Right cardiac atrium (tissue), 5 donors: ENCODE results near the gene DNM3. TPM values are rescaled to one million over a fixed set of nuclear protein-coding genes. Genes with fewer than 3 reads are reported as not detected.
A peak's percentile ranks its signal among the peaks of the same experiment; 100 is the strongest.

ENCODE experiments used
- ATAC-seq, 2 donors: fragments of 200-7000 bp; cut with Tn5 transposase; one replicate each; pipeline versions ENCODE4 v1.8.0 to v1.9.1; 2020; ENCODE audit warnings: moderate library complexity in 2 of 2, mild to moderate bottlenecking in 1 of 2
- DNase-seq, 3 donors: peaks; one replicate each; pipeline ENCODE4 v3.0.0-alpha.2; 2020
- H3K27ac ChIP-seq: one replicate; pipeline ENCODE4 v1.5.1; 2013; ENCODE audit warnings: mild to moderate bottlenecking, low read length, control low read depth, moderate library complexity
- H3K27me3 ChIP-seq: one replicate; pipeline ENCODE4 v1.6.1; 2013; ENCODE audit not compliant: control insufficient read depth, insufficient read depth
- H3K4me1 ChIP-seq: one replicate; pipeline ENCODE4 v1.6.1; 2013; ENCODE audit warnings: low read length; ENCODE audit not compliant: control insufficient read depth, insufficient read depth
- H3K4me3 ChIP-seq: one replicate; pipeline ENCODE4 v1.5.1; 2013; ENCODE audit warnings: low read length, control low read depth
- H3K9me3 ChIP-seq: one replicate; pipeline ENCODE4 v1.6.1; 2013; ENCODE audit warnings: low read length; ENCODE audit not compliant: control insufficient read depth
- WGBS: extraction: QIAGEN DNeasy Blood & Tissue Kit; methylation state at CpG from one replicate; pipeline ENCODE4 v1.1.7; 2013; 5-methylcytosine and 5-hydroxymethylcytosine counted together
- intact Hi-C, 4 donors: fragments of 100-400 bp; cut with DNase I; formaldehyde crosslinking; loops; one replicate each; pipeline versions ENCODE4 v1.11.0 to v1.14.0; 2022 to 2023
- polyA plus RNA-seq: library from polyadenylated mRNA; stranded (reverse); fragments of 200-250 nt; gene quantifications from one replicate; pipeline ENCODE4 v1.2.3, GENCODE V29; 2013
- total RNA-seq, 4 donors: library from RNA; stranded (reverse); fragmentation: NEBNext Ultra II Directional; extraction: Animal tissue kit (Norgen Biotek cat#: 25700); gene quantifications; one replicate each; pipeline ENCODE4 v1.2.1, GENCODE V29; 2021
- donor health status: healthy with polysubstance abuse.
- donor health status: DM: no; HTN: yes; CAD: no.
- donor health status: DM: no; HTN: no; CAD: no.
- donor health status: DM: no; HTN: yes; CAD: no; lungs with severe emphysema.
- donor health status: DM: yes; HTN: yes; CAD: no.

Gene DNM3
- total and polyA plus RNA-seq, 5 donors: 1.5 to 2.2 (median 1.7) TPM

DNA sequence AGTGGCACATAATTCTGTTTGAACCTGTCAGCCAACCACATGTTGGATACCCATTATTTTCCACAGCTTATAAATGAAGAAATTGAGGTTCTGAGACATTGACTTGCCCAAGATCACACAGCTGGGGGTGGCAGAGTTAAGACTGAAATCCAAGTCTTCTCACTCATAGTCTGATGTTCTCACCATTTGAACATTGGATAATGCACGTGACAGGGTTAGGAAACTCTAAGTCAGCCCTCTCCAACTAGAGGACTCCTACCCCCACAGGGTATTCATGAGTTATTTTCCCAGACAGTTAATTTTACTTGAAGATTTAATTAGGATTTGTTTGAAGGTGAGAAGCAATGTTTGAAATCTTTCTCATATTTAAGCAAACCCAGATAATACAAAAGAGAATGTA, 541.1 kb downstream of the DNM3 start:
- no peak for ATAC-seq
- H3K27ac ChIP-seq: no peak overlapping the region
- intact Hi-C loops: no loop called here

GRCh38 chr1:172382990-172383389, 541.7 kb downstream of the DNM3 start:
- Histone ChIP-seq H3K4me3 (no peak overlapping the region), H3K9me3 (no peaks in the 10 kb centered on the region), H3K27ac (no peak overlapping the region), H3K27me3 (no peaks in the 10 kb centered on the region), H3K4me1 (peaks cover 1% of the 10 kb centered on the region)
- intact Hi-C loops: no loop called here
- peak in 1 of 2 donors; percentile 38 for ATAC-seq
- DNase-seq: no peak
- 61% methylated on average over 4 of the region's 4 CpGs for WGBS

More for the DNA sequence above, 541.1 kb downstream of the DNM3 start:
- H3K4me3 ChIP-seq: no peak overlapping the region
- H3K9me3 ChIP-seq: no peaks in the 10 kb centered on the region
- H3K27me3 ChIP-seq: no peaks in the 10 kb centered on the region
- no peak for DNase-seq
- WGBS: 74% methylated on average over 1 of the region's 1 CpG
- peaks cover 1% of the 10 kb centered on the region for H3K4me1 ChIP-seq

DNA sequence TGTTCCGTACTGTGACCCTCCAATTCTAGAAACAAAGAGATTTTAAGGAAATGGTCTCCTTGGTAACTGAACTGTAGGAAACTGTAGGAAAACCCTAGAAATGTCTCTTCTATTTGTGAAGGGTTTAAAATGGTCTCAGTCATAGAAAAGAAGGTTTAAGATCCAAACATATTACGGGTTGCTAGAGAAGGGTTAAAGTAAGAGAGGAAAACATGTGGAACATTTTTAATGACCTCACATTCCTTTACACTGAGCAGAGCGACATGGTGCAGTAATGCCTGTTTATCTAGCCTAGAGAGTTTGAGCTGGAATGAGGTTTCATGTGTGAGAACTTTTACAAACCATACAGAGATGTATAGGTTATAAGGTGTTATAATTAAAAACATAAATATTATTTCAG, 542.2 kb downstream of the DNM3 start:
- ATAC-seq: no peak
- no peak overlapping the region for H3K4me3 ChIP-seq
- H3K4me1 ChIP-seq: peaks cover 1% of the 10 kb centered on the region
- no peak overlapping the region for H3K27ac ChIP-seq
- DNase-seq: no peak
- WGBS: 30% methylated on average over 3 of the region's 3 CpGs
- H3K9me3 ChIP-seq: no peaks in the 10 kb centered on the region
- H3K27me3 ChIP-seq: no peaks in the 10 kb centered on the region
- intact Hi-C loops: no loop called here

GRCh38 chr1:172384656-172385055, 543.4 kb downstream of the DNM3 start:
- Histone ChIP-seq H3K4me3 (no peak overlapping the region), H3K27ac (no peak overlapping the region), H3K4me1 (peaks cover 1% of the 10 kb centered on the region), H3K9me3 (no peaks in the 10 kb centered on the region), H3K27me3 (no peaks in the 10 kb centered on the region)
- ATAC-seq (no peak), DNase-seq (no peak)
- WGBS: 100% methylated on average over 1 of the region's 1 CpG
- intact Hi-C loops: no loop called here

DNA sequence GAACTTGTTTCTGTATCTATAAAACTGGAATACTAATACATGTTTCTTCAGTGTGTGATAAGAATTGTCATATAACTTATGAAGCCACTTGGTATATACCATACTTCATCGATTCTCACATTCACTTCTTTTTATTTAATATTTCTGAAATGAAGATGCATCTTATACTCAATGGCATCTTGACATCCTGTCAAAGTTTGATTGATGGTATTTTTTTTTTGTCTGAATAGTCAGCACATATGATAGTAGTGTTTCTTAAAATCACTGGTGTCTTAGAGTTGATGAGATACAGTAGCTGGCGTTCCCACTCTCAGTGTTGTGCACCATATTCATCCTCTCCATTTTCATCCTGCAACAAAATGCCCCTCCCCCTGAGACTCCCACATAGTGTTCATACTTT, 544.7 kb downstream of the DNM3 start:
- ATAC-seq: no peak
- H3K27me3 ChIP-seq: no peaks in the 10 kb centered on the region
- no peak overlapping the region for H3K4me3 ChIP-seq
- no peak overlapping the region for H3K27ac ChIP-seq
- no peak for DNase-seq
- peaks cover 1% of the 10 kb centered on the region for H3K4me1 ChIP-seq
- WGBS: 92% methylated on average over 2 of the region's 2 CpGs
- no peaks in the 10 kb centered on the region for H3K9me3 ChIP-seq
- intact Hi-C loops: no loop called here

DNA sequence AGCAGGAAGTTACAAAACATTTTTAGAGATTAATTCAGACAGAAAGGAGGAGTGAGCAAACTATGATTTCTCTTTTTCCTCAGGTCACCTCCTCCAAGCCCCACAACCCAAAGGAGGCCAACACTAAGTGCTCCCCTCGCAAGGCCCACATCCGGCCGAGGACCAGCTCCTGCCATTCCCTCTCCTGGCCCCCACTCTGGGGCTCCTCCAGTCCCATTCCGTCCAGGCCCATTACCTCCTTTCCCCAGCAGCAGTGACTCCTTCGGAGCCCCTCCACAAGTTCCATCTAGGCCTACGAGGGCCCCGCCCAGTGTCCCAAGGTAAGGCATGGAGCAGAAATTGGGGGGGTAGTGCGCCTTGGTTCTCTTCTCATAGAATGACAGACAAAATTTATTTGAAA, 547.2 kb downstream of the DNM3 start:
- 95% methylated on average over 8 of the region's 8 CpGs for WGBS
- Histone ChIP-seq H3K9me3 (no peaks in the 10 kb centered on the region), H3K4me3 (no peak overlapping the region), H3K27me3 (no peaks in the 10 kb centered on the region), H3K4me1 (peaks cover 1% of the 10 kb centered on the region), H3K27ac (no peak overlapping the region)
- DNase-seq (peak in 1 of 3 donors; percentile 46), ATAC-seq (no peak)
- intact Hi-C loops: no loop called here

- 29% methylated on average over 3 of the region's 3 CpGs for WGBS
- peak in 1 of 2 donors; percentile 59 for ATAC-seq
- no peaks in the 10 kb centered on the region for H3K9me3 ChIP-seq
- DNase-seq: no peak
- no peak overlapping the region for H3K4me3 ChIP-seq
- no peak overlapping the region for H3K27ac ChIP-seq
- H3K4me1 ChIP-seq: peaks cover 4% of the 10 kb centered on the region
- no peaks in the 10 kb centered on the region for H3K27me3 ChIP-seq
- intact Hi-C loops: loop anchor here (10.0 kb wide), 2 partner anchors 245 to 385 kb away; no protein-coding TSS in a partner anchor
These were observed 549.0 kb downstream of the DNM3 start for GRCh38 chr1:172390301-172390682.

DNA sequence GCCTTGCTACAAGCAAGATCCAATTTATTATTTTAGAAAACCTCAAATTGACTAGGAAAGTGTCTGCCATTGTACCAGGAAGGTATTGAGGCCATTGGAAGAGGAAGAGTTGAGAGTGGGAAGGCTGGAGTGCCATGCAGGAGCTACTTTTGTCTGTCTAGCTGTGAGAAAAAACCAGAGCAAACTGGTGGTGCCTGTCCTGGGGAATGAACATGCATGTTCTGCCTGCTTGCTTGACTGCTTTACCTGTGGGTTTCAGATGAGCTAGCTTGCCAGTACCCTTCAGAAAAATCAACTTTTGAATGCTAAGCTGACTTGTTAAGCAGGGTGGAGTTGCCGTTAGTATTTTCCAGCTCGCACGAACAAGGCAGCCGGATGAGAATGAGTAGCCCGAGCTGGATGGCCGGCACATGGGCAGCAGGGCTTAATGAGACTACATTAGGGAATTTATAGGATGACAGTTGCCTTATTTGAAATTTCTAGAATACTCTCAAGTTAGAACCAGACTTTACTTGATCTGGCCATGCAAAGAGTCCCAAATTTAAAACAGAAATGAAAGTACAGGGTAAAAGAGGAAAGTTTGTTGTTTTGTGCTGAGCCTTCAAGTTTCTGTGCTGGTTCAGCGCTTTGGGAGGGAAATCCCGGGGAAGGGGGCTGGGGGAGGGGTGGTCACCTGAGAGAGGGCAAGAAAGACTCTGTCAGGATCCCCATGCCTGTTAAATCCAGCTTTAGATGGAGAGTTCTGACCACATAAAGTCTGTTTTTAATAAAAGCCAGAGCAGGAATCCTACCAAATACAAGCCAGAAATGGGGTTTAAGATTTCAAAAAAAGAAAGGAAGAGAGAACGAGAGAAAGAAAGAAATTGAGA, 549.6 kb downstream of the DNM3 start:
- 70% methylated on average over 9 of the region's 9 CpGs for WGBS
- no peaks in the 10 kb centered on the region for H3K9me3 ChIP-seq
- no peaks in the 10 kb centered on the region for H3K27me3 ChIP-seq
- no peak overlapping the region for H3K27ac ChIP-seq
- H3K4me1 ChIP-seq: peaks cover 4% of the 10 kb centered on the region
- peak in 1 of 2 donors; percentile 52 for ATAC-seq
- intact Hi-C loops: loop anchor here (10.0 kb wide), 2 partner anchors 246 to 386 kb away; no protein-coding TSS in a partner anchor
- peak in 1 of 3 donors; percentile 52 for DNase-seq
- H3K4me3 ChIP-seq: no peak overlapping the region

- WGBS: 92% methylated on average over 1 of the region's 1 CpG
- Histone ChIP-seq H3K27ac (no peak overlapping the region), H3K27me3 (no peaks in the 10 kb centered on the region), H3K4me3 (no peak overlapping the region), H3K9me3 (no peaks in the 10 kb centered on the region), H3K4me1 (peaks cover 4% of the 10 kb centered on the region)
- intact Hi-C loops: loop anchor here (10.0 kb wide), 2 partner anchors 247 to 387 kb away; no protein-coding TSS in a partner anchor
- no peak for ATAC-seq
- no peak for DNase-seq
These were observed 550.7 kb downstream of the DNM3 start for GRCh38 chr1:172391976-172392375.

DNA sequence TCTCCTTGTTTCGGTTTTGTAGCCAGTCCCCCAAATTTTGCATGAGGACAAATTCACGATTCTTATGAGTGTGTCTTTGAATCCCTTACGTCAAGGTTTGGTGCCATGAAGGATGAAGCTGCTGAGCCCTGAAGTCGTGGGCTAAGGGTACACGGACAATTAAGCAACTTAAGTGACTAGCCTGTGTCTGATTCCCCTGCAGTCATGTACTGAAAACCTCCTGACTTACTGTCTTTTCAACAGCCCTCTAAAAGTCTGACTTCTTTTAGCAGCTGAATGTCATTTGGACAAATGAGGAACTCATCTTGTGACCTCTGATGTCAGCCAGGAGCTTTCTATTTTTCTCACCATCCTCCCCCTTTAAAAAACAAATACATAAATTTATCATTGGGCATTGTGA, 552.1 kb downstream of the DNM3 start:
- no peaks in the 10 kb centered on the region for H3K27me3 ChIP-seq
- 87% methylated on average over 5 of the region's 5 CpGs for WGBS
- intact Hi-C loops: loop anchor here (10.0 kb wide), 2 partner anchors 249 to 389 kb away; no protein-coding TSS in a partner anchor
- no peak overlapping the region for H3K27ac ChIP-seq
- no peaks in the 10 kb centered on the region for H3K9me3 ChIP-seq
- peaks cover 4% of the 10 kb centered on the region for H3K4me1 ChIP-seq
- no peak for ATAC-seq
- no peak overlapping the region for H3K4me3 ChIP-seq
- no peak for DNase-seq

GRCh38 chr1:172394141-172394751, 552.9 kb downstream of the DNM3 start:
- Histone ChIP-seq H3K9me3 (no peaks in the 10 kb centered on the region), H3K4me3 (peak overlapping the region; percentile 28), H3K4me1 (peaks cover 4% of the 10 kb centered on the region), H3K27ac (peak overlapping the region; percentile 46), H3K27me3 (no peaks in the 10 kb centered on the region)
- DNase-seq (peak in 1 of 3 donors; percentile 29), ATAC-seq (no peak)
- intact Hi-C loops: loop anchor here (10.0 kb wide), 2 partner anchors 249 to 389 kb away; no protein-coding TSS in a partner anchor
- WGBS: 42% methylated on average over 4 of the region's 4 CpGs
